UCSD-AML1 (cell line): ENCODE results near the gene FZD1.

Experiments
- DNase-seq: peaks from one replicate; lab custom pipeline; 2025; ENCODE audit not compliant: unreplicated experiment; lab: John Stamatoyannopoulos, UW

FZD1 gene

DNA sequence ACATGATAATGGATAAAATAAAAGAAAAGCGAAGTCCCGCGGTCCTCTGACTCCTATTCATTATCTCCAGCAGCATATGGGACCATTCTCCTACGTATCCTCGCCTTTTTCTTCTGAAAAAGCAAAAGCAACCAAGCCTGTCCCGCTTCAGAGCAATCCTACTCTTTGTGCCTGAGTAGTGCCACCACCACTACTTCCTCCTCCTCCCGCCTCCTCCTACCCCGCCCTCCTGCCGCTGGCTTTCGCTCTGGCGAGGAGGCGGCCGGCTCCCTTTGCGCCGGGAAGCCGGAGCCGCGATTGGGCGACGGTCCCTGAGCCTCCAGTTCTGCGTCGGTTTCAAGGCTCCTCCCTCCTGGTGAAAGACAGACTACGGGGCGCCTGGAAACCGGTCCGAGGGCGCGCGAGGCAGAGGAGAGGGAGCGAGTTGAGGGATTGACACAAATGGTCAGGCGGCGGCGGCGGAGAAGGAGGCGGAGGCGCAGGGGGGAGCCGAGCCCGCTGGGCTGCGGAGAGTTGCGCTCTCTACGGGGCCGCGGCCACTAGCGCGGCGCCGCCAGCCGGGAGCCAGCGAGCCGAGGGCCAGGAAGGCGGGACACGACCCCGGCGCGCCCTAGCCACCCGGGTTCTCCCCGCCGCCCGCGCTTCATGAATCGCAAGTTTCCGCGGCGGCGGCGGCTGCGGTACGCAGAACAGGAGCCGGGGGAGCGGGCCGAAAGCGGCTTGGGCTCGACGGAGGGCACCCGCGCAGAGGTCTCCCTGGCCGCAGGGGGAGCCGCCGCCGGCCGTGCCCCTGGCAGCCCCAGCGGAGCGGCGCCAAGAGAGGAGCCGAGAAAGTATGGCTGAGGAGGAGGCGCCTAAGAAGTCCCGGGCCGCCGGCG, at the start of gene FZD1:
Gene FZD1 (plus strand): TSS at position 388 of the 878 bp plus-strand sequence. CDS start 448 bp downstream, at position 836.
- DNase-seq, result peak; percentile 87

DNA sequence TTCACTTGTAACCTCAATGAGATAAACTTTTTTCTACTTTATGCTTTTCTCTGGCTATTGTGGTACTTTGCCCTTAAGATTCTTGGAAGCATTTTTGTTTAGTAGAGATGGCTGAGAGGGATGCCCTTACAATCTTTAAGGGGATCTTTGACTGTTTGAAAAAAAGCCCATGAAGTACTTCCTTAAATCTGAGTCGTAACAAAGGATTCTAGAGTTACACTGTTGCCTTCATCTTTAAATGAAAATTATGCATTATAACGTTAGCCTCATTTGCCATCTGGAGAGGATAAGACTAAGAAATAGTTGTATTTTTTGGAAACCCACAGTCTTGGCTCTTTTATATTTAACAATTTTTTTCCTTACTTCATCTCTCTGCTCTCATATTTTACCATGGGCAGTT, 37.8 kb upstream of the FZD1 start:
- no peak for DNase-seq

DNA sequence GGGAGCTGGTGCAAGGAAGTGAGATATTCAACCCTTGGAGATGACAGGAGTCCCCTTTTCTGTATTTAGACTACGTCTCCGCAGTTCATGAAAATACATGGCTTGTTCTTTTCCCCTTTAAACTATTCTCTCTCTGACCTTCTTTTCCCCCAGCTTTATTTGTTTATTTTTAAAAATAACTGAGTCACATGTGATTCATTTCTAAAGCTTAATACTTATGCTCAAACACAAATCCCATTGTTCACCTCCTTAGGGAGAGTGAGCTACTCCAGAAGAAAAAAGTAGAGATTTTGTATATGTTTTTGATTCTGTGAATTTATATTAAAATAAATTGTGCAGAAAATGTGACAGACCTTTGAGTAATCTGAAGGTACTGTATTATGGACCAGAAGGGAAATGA, 35.9 kb upstream of the FZD1 start:
- DNase-seq, result no peak

DNA sequence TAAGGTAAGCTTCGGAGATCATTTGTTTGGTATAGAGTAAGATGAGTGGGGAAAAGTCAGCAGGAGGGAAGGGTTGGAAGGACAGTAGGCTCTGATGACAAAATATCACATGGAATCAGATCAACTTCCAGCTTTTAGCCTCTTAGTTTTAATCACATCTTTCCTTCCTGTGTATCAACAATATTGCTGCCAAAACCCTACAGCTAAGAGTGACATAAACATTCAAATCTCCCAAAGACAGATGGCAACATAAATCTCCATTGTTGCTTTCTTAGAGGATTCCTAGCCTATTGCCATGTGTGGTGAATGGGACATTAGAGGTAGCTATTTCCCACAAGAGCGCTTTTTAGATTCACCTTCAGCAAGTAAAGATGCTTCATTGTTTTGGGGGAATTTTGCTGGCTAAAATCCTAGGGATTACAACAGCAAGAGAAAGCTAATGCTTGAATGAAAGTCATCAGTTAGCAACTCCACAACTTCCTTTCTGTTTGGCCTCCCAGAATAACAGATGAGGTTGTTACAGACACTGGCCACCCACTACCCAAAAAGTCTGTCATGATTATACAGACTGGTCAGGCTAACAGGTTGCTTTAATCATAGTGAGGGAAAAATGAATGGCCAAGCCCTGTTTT, 35.2 kb upstream of the FZD1 start:
- DNase-seq, result no peak

DNA sequence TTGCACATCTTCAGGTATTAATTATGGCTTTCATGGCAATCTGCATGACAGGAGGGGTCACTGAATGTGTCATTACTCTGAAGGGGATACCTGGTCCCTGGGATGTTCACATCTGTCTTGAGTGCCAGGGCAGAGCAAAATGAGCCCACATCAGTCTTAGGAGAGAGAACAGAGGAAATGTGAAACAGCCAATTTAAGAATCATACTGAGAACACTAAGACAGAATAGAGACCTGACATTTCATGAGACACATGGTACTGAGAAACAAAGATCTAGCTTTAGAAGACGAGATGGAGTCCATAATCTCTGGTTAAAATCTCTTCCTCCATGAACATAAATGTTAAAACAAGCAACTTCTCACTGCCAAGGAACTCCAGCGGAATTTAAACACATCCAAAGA, 34.1 kb upstream of the FZD1 start:
- DNase-seq, result no peak

DNA sequence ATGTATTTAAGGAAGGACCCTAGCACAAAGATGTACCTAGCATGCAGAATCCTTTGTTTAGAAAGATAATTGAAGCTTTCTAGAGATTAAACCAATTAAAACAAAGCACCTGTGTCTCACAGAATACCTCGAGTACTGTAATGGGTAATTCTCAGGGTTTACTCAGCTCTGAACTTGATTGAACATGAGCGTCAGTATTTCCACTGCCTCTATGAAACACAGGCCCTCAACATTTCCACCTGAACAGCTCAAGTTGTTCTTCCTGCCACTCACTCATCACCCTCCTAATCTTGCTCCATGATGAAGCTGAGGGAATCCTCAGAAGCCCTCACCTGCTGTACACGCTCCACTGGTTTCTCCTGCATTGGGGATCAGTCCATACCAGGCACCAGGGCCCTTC, 33.7 kb upstream of the FZD1 start:
- DNase-seq, result no peak

DNA sequence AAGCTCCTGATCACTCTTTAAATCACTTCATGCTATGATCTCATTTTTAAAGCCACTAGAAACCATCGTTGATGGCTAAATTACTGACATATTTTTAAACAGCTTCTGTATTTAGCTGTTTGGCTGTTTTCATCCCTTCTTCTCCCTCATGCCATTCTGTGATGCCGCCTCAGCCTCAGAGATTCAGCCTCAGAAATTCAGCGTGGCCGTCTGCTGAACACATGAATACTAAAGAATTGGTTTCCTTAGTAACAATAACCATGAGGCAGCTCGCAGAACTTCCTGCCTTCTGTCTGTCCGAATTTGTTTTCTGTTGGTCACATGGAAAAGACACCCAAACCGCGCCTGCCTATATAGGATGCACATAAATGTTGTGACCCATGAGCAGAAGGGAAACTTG, 31.0 kb upstream of the FZD1 start:
- DNase-seq, result no peak

DNA sequence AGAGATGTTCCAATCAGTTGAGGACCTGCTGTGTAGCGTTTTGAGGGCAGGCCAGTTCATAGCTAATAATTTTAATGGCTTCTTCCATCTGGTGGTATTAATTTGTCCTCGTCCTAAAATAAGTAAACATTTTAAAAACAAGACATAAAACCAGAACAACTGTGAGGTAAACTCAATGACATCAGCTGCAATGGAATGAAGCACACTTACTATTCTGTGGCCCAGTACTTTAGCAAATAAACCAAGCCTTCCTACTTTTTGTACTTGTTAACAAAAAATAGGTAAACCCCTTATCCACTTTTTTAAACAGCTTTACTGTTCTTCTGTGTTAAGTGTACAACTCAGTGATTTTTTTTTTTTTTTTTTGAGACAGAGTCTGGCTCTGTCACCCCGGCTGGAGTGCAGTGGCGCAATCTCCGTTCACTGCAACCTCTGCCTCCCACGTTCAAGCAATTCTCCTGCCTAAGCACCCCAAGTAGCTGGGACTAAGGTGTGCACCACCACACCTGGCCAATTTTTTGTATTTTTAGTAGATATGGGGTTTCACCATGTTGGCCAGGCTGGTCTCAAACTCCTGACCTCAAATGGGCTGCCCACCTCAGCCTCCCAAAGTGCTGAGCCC, 28.9 kb upstream of the FZD1 start:
- DNase-seq, result no peak

DNA sequence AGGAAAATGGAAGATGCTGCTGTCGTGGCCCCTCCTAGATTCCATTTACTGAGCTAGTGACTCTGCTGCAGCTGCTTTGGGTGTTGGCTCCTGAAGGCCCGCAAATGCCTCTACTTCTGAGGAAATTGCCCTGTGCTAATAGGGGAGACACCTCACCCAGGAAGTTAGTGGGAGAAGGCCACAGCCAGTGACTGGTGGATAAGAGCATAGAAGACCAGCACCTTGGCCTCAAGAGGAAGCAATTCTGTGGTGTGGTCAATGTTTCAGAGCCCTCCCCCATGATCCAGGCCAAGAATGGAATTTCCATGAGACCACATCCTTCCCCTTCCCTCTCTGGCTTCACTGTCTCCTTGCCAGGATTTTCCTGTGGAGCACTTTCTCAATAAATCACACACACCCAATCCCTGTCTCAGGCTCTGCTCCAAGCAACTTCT, 25.0 kb upstream of the FZD1 start:
- DNase-seq, result peak; percentile 6

DNA sequence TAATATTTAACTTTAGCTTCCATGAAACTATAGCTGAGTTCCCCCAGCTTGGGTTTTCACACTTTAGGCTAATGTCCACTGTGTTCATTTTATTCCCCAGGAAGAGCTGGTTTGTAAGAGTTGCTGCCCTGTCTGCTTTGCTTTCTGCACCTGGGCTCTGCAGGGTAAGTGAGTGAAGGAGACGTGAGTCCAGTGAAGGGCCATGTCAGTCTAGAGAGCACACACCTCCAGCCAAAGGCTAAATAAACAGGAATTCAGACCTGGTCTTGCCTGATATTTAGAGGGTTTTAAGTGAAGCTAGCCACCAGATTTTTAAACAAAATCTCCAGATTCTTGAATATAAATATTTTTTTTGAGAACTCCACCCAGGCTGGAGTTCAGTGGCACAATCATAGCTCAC, 24.5 kb upstream of the FZD1 start:
- DNase-seq, result no peak

DNA sequence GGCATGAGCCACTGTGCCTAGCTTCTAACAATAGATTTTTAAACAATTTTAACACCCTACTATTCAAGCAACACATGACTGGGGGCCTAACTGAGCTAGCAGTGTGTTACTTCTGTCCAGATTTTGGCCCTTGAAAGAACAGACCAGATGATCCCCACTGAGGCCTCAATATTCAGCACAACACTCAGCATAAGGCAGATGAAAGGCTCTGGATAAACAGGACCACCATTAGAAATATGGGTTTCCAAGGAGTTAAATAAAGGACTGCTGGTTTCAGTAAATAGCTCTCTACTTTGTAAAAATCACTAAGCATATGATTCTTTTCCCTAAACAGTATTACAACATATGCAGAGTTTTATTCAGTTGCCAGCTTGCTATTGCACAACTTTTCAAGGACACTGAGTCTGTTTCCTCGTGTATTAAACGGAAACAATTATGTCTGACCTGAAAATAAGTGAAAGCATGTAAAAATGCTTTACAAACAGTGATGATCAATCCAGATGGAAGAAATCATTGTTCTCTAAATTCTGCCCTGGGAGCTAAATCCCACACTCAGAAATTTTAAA, 23.8 kb upstream of the FZD1 start:
- DNase-seq, result no peak

DNA sequence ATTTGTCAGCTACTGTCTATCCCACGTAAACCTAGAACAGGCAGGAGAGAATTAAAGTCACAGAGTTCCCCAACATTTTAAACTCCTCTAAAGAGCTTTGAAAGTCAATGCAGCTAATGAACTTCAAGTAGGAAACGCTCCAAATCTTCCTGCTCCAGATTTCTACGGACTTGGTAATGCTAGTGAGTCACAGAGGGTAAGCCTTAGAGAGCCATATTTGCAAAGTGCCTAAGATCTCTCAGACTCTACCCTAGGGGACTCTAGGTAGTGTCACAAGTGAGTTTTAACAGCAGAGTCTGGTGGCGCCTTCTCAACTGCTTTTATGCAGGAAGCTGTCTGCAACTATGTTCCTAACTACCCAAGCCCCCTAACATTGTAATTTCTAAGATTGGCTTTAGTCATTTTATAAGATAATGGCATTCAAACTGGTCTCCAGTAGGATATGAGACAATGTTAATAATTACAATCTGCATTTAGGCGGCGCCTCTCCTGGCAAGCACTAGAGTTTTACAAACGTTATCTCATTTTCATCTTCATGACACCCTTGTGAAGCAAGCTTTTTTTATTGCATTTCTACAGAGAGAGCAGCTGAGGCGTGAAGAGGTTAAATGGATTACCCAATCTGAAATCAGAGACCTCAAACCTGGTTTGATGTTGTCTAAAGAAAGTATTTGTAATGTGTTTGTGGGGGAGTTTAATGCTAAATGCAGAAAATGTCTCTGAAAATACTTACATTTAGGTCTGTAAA, 22.0 kb upstream of the FZD1 start:
- DNase-seq, result no peak

DNA sequence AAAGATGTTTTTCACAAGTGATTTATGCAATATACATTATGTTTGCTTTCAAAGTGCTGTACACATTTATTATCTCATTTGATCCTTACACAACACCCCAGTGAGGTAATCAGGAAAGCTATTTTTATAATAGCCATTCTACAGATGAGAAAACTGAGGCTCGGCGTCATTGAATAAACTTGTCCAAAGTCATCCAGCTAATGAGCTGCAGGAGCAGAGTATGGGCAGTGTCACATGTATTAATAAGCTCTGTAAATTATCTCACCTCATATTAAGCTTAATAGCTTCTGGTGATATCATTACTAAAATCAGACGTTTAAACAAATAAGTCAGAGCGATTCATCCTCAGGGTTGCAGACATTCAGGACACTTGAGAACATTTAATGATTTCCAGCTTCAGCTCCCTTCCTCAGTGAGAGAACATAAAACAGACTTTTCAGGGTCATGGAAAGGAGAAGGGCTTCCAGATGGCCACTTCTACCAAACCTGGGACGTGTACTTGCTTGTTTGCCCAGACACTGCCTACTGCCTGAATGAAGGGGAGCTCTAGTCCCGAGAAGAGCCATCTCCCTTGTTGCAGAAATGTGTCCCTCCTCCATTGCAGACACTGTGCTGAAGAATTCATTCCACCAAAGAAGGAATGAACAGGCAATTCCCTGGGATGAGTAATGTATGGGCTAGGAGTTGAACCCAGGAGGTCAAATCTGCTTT, 20.5 kb upstream of the FZD1 start:
- no peak for DNase-seq

DNA sequence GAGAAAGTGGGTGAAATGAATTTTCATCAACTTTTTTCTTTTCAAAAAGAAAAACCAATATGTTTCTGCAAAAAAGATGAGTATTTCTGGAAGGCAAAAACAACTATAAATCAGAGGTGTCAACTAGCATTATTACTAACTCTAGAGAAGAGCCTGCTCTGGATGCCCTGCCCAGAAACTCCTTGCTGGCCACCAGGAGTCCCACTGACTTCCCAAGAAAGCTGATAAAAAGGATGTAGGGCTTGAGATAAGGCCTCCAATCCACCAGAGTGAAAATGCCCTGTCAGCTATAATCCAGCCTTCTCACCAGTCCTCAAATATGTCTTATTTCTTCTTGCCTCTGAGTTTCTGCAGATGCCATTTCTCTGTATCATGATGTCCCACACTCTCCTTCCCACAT, 16.7 kb upstream of the FZD1 start:
- DNase-seq, result no peak

DNA sequence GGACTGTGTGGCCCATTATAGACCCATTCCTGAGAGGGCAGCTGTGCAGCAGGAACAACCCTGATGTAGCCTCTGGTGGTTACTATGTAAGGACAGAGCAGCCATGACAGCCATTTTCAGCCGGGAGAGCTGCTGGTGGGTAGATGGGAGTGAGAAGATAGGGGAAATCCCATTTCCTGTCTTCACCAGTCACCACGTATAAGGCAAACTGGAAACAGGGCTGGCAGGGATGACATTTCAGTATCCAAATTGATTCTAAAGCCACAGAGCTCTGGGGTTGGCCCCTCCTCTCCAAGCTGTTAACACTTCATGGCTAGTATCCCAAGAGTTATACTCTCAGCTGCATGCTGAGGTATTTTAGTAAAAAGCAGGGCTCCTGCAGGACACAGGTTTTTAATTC, 15.2 kb upstream of the FZD1 start:
- no peak for DNase-seq

DNA sequence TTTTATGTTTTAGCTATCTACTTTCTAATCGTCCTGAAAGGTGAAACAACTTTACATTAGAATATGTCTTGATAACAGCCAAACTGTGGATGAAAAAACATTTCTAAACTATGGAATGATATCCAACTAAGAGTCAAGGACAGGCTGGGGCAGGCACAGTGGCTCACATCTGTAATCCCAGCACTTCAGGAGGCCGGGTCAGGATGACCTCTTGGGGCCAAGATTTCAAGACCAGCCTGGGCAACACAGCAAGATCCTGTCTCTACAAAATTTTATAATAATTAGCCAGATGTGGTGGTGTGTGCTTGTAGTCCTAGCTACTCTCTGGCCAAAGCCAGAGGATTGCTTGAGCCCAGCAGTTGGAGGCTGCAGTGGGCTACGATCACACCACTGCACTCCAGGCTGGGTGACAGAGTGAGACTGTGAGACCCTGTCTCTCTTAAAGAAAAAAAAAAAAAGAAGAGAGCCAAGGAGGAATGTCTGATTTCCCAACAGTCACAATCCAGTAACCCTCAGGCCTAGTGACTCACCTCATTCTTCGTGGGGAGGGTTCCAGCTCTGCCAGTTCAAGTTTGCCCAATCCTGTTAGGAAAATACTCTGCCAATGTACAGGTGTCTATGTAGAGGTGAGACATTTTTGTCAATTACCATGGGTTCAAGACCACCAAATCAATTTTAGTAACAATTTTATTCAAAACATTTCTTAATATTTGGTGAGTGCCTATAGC, 14.6 kb upstream of the FZD1 start:
- DNase-seq, result no peak

DNA sequence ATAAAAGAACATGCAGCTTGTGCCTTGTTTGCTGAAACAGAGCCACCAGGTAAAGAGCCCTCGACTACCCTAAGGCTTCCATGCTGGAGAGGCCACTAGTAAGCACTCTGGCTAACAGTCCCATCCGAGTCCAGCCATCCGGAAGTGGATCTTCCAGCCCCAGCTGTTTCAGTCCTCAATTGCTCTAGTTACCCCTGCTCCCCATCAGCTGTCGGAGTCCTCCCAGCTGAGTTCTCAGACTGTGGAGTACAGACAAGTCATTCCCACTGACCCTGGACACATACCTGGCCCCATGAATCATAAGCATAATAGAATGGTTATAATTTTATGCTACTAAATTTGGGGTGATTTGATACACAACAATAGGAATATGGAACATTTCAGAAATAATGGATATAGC, 13.5 kb upstream of the FZD1 start:
- DNase-seq, result no peak

DNA sequence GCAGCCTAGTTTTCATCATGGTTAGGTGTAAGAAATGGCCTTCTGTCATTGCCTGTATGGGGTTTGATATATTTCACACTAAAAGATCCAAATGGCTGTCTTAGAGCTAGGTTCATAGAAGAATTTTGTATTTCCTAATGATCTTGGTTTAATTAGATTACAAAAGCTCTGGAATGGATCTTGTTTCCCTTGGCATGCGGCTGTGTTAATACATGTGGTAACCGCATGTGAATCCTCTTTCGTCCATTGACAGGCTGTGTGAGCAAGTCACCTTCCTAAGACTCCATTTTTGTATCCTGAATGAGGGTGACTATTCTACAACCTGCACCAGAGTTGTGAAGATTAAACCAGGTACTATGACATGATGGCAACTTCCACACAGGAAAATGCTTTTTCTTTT, 12.4 kb upstream of the FZD1 start:
- no peak for DNase-seq

DNA sequence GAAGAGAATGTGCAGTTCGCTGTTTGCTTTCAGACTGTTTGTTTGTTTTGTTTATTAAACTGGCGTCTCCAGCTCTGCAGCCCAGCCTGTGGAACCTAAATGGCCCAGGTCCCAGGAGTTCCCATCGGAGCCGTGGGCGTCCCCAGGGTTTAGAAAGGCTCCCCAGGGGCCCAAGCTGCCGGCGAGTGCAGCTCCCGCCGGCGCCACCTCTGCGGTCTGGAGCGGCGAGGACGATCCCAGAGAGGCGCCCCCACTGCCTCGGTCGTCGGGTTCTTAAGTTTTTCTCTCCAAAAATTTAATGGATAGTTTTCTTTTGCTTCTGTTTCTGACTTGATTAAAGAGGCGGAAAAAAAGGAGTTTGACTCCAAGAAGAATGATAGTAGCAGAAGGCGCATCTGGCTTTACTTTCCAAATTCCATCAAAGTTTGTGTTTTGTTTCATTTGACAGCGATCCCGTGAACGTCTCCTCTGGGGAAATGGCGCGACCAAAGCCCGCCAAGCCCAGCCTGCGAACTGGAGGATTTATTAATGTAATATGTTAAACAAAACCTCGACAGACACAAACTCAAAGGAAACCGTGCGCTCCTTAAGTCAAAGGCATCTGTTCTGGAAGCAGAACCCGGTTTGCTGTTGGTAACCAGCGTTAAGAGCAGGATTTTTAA, 718 bp upstream of the FZD1 start:
- no peak for DNase-seq
